ENCODE data around the gene HYCC2. TPM values are rescaled to one million over a fixed set of nuclear protein-coding genes. Genes with fewer than 3 reads are reported as not detected.

HYCC2 gene
- total RNA-seq: 6.8 and 7.4 TPM in 2 replicates

GRCh38 chr2:201071479-201072200, at the start of gene HYCC2, which contains the start of gene NDUFB3:
Gene HYCC2 (minus strand): TSS chr2:201071671. CDS start chr2:201024009, 47,662 bp downstream.
Gene NDUFB3 (plus strand): TSS chr2:201072001. CDS start chr2:201078883, 6,882 bp downstream.

GRCh38 chr2:201116115-201116958, 44.9 kb upstream of the HYCC2 start, which contains the start of gene CFLAR:
Gene CFLAR (plus strand): TSS chr2:201116164. CDS start chr2:201129866, 13,702 bp downstream.

Other genes with a start within 250 kb of the HYCC2 start
- gene CLK1, start 207.0 kb downstream of the HYCC2 start, total RNA-seq: 76.1 and 107 TPM in 2 replicates
- gene PPIL3, start 182.6 kb downstream of the HYCC2 start, total RNA-seq: 66.5 and 67.0 TPM in 2 replicates
- gene NIF3L1, start 182.3 kb downstream of the HYCC2 start, total RNA-seq: 21.1 and 21.9 TPM in 2 replicates
- 9.2 and 11.0 TPM in 2 replicates for gene ORC2, start 108.0 kb downstream of the HYCC2 start, total RNA-seq
- 121 and 146 TPM in 2 replicates for gene NDUFB3, start 330 bp upstream of the HYCC2 start, total RNA-seq
- gene CFLAR, start 44.5 kb upstream of the HYCC2 start, total RNA-seq: 46.0 and 68.8 TPM in 2 replicates
- 4.7 and 4.8 TPM in 2 replicates for gene CASP10, start 111.5 kb upstream of the HYCC2 start, total RNA-seq
- gene CASP8, start 188.9 kb upstream of the HYCC2 start, total RNA-seq: 24.3 and 26.6 TPM in 2 replicates